ENCODE measurements around the gene RBM14.

DNA sequence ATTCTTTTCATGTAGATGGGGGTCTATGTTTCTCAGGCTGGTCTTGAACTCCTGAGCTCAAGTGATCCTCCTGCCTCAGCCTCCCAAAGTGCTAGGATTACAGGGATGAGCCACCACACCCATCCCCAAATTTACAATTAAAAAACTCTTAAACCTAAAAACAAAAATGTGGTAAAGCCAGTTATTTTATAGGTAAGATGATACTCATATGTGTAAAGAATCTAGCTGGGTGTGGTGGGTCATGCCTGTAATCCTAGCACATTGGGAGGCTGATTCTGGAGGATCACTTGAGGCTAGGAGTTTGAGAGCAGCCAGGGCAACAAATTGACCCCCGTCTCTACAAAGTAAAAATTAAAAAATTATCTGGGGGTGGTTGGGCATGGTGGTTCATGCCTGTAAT lies 4.0 kb upstream of the RBM14 start:
- TF ChIP-seq, protein P1, sequence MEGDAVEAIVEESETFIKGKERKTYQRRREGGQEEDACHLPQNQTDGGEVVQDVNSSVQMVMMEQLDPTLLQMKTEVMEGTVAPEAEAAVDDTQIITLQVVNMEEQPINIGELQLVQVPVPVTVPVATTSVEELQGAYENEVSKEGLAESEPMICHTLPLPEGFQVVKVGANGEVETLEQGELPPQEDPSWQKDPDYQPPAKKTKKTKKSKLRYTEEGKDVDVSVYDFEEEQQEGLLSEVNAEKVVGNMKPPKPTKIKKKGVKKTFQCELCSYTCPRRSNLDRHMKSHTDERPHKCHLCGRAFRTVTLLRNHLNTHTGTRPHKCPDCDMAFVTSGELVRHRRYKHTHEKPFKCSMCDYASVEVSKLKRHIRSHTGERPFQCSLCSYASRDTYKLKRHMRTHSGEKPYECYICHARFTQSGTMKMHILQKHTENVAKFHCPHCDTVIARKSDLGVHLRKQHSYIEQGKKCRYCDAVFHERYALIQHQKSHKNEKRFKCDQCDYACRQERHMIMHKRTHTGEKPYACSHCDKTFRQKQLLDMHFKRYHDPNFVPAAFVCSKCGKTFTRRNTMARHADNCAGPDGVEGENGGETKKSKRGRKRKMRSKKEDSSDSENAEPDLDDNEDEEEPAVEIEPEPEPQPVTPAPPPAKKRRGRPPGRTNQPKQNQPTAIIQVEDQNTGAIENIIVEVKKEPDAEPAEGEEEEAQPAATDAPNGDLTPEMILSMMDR (IDR thresholded peaks at IDR 0.05) = no peak
- TF ChIP-seq POLR2A (IDR thresholded peaks at IDR 0.05) = no peak

Data from breast epithelium (tissue), 3 donors.